Activated CD4-positive, CD25-positive, alpha-beta regulatory T cell treated with anti-CD3 and anti-CD28 coated beads, Interleukin-2, amount 50 U/mL, for 24 hours (primary cell): ENCODE results near the gene PTPN2.

Source experiments
- ATAC-seq, 2 donors: fragments of 150-1000 bp; cut with Tn5 transposase; one replicate each; pipeline ENCODE4 v1.10.0; 2021; ENCODE audit warnings: mild to moderate bottlenecking in 1 of 2, moderate library complexity in 1 of 2

The PTPN2 gene

DNA sequence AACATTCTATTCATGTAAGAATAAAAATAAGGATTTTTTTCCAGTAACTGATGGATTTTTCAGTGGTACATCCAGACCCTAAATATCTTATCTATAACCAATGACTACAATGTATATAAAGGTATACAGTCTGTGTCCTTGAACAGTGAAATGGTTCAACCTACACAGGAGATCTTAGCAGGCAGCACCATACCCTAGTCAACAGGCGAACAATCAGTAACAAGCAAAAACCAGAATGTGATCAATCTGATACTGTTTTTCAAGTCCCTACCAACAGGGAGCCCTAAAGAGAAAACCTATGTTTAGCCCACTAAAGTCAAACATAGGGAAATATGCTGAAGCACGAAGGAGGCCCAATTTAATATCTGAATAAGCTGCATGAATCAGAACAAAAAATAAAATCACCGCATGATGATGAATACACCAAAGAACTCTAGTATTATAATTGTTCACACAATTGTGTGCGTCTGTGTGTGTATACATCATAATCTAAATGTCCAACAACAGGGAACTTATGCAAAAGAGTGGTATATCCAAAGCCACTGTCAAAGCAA, 26.0 kb downstream of the PTPN2 start:
- peak; percentile 44 to 61 for ATAC-seq

DNA sequence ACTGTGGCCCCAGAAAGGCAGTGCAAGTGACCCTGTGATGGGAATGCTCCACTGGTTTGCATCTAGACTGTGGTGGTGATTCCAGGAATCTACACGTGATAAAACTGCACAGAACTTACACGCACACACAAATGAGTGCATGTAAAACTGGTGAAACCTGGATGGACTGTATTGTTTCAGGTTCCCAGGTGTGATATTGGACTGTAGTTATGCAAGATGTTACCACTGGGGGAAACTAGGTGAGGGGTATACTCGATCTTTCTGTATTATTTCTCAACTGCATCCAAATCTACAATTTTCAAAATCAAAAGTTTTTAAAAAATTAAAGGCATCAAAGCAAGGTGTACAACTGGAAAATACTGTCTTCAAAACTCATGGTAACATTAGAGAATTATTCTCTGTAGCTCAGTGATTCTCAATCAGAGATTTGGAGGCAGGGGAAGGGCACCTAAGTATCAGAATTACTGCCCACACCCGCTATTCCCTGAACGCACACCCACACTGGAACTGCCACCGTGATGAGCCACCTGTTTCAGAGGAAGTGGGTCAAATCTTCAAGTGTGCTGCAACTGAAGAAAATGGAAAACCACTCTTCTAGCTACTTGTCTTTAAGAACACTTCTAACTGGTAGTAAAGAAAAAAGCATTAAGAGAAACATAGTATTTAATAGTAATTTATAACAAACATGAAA, 26.7 kb downstream of the PTPN2 start:
- peak; percentile 60 to 65 for ATAC-seq

DNA sequence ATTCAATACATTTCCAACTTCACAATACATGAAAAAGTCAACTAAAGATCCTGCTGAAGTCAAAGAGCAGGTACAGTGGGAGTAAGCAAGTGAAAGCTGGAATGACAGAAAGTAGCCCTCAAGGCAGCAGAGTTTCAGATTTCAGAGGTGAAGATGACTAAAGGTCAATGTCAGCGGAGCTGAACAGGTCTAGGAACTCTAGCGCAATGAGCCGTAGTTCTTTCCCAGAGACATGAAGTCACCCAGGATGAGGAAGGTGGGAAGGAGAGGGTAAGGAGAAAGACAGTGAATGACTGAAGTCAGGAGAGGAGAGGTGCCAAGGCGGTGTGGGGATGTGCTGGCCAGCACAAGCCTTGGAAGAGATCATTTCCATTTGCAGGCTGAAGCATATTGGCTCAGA, 28.1 kb downstream of the PTPN2 start:
- ATAC-seq = no peak

DNA sequence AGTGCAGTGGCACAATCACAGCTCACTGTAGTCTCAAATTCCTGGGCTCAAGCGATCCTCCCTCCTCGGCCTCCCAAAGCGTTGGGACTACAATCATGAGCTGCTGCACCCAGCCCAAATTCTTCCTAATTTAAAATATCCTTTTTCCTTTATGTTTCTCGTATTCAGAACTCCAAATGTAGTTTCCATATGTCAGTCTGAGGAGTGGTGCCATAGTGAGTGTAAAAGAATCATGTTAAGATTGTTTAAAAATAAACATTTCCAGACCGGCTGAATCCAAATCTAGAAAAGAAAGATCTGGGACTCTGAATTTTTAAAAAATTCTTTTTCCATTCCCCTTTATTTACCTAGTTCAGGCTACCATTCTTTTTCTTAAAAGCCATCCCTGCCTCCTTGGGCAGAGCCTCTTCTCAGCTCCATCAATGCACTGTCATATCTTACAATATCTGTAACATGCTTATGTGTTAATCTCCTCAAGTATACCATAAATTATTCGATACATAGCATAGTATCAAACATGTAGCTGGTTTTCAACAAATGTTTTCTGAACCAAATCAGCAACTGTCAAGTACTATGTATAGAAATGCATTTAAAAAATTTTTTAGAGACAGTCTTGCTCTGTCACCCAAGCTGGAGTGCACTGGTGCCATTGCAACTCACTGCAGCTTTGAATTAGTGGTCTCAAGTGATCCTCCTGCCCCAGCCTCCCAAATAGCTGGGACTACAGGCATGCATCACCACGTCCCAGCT, 31.3 kb downstream of the PTPN2 start:
- no peak for ATAC-seq

DNA sequence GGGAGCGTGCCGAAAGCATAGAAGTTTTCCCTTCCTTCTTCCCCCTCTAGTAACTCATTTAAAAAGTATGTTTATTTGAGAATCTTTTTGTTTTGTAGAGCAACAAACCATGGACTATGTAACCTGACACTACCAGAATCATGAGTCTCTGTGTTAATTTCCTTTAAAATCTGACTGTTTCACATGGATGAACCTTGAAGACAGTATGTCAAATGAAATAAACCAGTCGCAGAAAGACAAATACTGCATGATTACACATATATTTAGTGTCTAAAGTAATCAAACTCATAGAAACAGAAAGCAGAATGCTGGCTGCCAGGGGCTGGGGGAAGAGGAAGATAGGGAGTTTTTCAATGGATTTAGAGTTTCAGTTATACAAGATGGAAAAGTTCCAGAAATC, 32.3 kb downstream of the PTPN2 start:
- ATAC-seq = no peak

DNA sequence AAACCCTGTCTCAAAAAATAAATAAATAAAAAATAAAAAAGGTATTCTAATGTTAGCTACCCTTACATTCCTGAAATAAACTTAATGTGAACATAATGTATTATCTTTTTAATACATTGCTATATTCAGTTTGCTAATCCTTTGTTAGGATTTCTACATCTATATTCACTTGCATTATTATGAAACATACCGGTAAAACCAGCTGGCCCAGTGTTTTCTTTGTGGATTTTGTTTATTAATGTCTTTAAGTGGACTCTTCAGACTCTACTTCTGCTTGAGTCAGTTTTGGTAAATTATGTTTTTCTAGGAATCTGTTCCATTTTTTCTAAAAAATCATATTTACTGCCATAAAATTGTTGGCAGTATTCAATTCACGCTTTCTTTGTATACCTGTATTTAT, 34.5 kb downstream of the PTPN2 start:
- ATAC-seq = no peak

DNA sequence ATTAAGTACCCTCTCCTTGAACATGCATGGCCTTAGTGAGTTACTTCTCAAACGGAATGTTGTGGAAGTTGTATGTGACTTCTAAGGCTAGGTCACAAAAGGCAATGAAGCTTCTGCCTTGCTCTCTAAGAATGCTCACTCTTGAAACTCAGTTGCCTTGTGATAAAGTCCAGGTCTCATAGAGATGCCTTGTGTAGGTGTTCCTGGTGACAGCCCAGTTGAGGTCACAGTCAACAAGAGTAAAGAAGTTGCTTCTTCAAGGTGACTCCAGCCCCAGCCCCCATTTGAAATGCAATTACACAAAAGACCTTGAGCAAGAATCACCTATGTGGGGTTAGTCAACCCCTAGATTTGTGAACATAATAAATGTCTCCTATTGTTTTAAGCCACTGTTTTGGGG, 35.6 kb downstream of the PTPN2 start:
- ATAC-seq = no peak

DNA sequence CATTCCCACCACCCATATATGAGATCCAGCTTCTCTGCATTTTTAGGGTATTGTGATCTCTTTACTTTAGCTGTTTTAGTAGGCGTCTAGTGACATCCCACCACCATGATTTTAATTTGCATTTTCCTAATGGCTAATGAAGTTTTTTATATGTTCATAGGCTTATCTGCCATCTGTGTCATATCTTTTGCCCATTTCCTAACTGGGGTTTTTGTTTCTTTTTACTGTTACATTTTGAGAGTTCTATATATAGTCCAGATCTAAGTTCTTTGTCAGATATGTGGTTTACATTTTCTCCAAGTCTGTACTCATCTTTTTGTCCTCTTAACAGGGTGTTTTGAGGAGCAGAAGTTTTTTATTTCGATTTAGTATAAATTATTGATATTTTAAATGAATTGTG, 39.6 kb downstream of the PTPN2 start:
- ATAC-seq = no peak

DNA sequence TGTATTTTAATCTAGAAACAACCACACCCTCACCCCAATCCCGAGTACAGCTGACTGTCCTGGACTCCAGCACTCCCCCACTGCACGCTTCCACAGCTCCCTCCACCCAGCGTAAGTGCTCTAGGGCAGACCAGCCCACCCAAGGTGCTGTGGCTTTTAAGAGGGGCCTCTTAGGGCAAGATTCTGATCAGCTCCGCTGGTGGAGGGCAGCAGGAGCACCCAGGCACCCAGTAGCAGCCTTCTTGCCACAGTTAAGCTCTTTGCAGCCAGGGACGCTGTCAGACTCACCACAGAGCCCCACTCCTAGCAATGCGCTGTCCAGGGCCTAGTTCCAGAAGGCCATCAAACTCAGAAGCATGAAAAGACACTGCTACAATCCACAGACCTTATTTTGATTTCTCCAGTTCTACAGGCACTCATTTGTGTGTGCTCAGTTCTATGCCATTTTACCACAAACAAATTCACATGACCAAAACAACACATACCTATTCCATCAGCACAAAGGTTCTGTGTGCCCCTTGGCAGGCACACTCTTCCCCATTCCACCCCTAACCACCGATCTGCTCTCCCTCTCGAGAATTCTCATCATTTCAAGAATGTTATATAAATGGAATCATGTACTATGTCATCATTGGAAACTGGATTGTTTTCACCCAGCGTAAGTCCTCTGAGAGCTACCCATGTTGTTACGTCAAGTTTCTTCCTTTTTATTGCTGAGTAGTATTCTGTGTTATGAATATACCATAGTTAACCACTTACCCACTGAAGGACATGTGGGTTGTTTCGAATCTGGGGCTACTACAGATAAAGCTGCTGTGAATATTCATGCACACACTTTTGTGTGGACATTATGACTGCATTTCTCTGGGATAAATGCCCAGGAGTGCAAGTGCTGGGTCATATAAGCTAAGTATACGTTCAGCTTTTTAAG, 40.4 kb downstream of the PTPN2 start:
- no peak for ATAC-seq

DNA sequence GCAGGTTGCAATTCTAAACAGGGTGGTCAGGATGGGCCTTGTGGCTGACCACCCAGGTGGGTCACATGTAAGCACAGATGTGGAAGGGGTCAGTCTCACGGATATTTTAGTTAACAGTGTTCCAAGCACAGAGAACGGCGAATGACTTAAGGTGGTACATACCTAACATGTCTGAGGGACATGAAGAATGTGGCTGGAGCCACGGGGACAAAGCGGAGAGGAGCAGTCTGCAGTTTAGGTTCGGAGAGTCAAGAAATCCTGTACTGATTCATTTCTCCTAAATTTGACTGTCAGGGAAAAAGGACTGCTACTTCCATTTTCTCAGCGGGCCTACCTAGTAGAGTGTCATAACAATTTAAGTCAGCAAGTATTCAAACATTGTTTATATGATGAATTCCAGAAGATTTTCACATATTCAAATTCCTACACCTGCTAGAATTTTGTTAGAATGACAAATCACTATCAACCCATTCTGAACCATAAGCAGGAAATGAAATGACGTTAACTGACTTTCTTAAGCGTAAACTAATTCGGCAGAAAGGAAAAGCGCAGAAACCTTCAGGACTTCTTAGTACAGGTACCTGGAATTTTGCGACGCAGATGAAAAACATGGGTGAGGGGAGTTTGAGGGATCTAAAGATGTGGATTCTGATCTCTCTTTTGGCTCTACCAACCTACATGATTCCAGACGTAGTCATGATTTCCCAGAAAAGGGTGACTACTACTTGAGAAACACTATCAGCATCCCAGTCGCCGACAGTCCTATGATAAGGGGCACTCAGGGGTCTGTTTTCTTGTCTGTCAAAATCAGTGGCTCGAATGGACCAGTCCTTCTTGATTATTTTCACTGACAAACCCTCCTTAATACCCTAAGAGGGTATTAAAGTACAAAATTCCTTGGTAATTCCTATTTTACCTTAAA, 41.3 kb downstream of the PTPN2 start:
- ATAC-seq = no peak

DNA sequence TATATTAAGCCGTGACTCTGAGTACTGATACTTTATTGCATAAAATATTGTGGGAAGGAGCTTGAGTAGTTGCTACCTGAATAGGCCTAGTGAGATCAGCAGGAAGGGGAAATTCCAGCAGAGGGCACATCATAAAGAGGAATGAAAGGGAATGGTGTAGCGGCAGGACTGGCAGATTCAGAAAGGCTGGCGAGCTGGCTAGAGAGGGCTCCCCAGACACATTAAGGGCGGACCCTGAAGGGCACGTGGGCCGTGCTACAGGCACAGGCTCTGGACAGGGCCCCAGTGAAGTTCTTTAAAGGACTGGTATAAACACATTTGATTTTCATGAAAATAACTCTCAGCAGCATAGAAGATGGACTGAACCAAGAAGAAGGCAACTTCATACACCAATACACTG, 43.0 kb downstream of the PTPN2 start:
- ATAC-seq = no peak

DNA sequence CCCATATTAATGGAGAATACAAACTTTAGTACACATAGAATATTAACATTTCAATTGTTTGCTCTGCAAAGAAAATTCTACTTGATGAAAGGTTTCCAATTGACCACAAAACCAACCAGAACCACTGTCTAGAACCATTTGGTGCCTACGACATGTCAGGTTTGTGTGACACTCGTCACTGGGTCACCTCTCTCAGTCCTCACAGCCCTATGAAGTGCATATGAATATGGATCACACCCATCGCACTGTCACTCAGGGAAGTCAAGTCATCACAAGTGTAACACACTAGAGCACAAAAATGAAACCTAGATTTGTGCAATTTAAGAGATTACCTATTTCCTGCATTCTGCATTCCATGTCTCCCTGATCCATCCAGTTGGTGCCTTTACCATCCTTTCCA, 43.7 kb downstream of the PTPN2 start:
- peak; percentile 18 to 22 for ATAC-seq

DNA sequence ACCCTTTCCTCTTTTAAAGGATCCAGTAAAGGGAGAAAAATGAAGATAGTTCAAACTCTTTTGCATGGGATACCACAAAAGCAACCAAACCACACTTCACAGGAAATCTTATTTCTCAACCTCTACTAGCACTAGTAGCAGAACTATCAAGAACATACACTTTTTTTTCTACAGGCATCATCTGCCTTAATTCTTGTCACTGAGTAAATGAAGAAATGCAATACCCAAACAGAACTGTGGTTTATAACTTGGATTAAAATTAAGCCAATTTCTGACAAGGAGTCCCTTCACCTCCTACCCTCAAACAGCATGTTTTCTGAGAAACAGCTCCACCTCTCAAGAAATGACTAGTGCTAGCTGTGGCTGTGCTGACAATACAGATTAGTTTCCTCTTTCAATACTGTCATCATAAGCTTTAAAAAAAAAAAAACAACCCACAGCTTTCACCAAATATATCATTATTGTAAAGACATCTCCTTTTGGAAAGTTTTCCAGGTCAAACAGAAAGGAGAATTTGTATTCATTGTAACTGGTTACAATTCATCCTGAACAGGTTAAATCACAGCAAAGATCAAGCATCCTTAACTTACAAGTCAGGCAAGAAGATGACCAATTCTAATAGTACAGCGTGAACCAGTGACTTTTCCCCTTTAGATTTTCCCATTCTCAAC, 44.4 kb downstream of the PTPN2 start:
- peak; percentile 84 to 88 for ATAC-seq

DNA sequence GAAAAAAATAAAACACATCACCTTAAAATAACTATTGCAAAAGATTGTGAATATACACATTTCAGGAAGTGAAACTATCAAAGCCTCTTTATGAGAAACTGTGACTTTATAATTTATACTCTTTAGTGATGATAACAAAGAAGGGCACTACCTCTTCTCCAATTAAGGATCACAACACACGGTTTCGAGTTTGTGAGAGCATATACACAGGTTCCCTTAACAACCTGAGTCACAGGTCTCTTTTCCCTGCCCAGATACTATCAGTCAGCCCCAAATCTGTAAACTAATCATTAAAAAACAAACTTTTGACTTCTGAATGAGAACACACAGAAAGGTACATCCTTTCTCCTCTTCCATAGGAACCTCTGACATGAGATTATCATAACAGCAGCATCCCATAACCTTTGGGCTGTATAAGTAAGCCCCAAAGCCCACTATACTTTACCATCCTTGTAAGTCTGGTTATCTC, 44.9 kb downstream of the PTPN2 start:
- peak; percentile 76 to 77 for ATAC-seq

DNA sequence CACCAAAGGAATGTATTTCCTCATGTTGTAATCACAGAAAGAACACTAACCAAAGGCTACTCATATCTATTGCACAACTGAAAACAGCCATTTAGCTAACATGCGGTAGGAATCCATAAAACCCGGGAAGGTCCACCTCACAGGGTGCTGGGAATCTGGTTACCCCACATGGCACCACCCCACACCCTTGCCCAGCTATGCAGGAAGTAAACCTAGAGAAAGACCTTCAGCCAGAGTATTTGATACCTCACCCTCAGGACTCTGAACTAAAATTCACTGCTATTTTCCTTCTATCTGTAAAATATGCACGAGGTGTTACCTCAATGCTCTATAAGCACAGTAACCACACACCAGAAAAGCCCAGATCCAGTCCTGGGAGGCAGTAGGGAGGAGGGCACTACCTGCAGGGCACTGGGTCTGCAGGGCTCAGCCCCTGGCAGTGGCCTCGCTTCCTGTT, 45.8 kb downstream of the PTPN2 start:
- ATAC-seq = no peak

DNA sequence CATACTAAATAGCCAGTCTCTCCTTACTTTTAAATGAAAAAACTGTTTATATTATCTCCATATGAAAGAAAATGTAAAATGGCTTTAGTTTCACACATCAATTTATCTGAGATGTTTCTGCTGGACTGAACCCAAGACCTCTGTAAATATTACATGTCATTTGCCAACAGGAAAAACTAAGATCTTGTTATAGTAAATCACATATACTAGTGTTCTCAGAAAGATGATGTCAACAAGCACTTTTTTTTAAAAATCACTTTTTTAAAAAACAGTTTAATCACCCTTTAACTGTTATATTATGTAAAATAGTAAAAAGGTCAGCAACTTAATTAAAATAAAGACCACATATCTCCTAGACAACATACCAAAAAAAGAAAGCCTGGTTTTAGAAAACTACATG, 46.3 kb downstream of the PTPN2 start:
- ATAC-seq = no peak

DNA sequence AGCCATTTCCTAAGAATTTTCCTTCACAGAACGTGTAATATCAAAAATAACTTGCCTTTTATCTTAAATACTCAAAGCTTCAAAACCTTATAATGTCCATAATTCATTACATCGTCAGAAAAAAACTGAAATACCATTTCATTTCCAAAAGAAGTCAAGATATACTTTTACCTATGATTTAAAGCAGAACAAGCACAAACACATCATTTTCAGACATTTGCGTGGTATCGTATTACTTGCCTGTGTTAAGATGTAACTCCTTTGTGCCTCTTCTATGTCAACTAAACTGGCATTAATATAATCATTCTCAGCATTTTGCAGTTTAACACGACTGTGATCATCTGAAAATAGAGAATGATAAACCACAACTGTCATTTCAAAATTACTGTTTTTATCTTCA, 47.5 kb downstream of the PTPN2 start:
- ATAC-seq = no peak

DNA sequence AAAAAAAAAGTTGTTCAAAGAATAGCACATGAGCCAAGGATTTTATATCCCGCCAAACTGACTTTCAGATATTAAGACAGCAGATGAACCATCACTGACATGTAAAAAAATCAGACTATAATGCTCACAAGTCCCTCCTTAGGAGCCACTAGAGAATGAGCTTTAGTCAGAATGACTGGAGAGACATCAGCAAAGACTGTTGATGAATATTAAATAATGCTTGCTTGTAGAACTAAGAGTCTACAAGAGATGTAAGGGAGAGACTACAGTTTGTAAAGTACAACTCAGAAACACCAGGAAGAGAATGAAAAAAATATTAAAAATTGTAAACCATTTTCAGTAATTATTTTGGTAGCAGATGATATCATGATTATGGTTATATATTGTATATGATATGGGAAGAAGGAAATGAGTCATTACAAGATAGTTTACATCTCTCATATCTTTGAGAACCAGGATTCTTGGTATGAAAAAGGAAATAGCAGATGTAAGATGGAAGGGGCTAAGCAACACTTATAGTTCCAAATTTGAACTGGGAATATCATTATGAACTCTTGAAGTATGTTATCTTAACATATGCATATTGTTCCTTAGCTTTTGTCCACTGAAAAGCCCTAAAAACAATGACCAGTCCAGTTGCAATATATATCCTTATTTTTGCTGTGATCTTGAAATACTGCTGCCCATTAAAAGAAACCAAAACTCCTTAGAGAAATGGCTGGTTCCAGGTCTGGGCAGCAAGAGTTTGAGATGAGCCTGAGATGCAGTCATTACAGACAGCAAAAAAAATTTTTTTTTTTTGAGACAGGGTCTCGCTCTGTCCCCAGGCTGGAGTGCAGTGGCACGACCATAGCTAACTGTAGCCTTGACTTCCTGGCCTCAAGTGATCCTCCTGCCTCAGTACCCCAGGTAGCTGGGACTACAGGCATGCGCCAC, 55.7 kb downstream of the PTPN2 start:
- ATAC-seq = peak in 1 of 2 donors; percentile 38

DNA sequence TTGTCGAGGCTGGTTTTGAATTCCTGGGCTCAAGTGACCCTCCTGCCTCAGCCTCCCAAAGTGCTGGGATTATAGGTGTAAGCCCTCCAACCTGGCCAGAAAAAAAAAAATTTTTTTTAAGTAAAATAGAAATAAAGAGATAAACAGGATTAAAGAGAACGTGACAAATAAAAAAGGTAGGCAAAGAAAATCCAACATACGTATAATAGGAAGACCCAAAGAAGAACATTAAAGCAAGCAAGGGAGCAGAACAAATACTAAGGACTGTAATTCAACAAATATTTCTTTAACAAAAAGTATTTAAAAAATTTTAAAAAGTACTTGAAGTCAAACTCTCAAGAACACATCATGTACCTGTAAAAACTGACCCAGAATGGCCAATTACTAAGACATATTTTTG, 56.4 kb downstream of the PTPN2 start:
- ATAC-seq = no peak

DNA sequence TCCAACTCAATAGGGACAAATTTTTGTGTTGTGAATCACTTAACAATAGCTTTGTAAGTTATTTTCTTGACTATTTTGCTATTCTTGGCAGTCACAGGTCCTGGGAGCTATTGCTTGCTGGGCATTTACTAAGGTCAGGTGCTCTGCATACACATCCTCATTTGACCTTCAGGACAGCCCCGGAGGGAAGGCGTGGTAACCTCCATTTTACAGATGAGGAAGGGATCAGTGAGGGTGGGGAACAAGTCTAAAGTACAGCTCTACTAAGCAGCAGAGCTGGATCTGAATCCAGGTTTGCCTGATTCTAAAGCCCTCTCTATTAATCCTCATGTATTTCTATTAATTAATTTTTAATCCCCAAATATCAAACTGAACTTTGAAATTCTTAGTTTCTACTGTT, 58.8 kb downstream of the PTPN2 start:
- no peak for ATAC-seq
